Panc1 (cell line): Measurements from ENCODE around the gene TMOD3. TPM values are rescaled to one million over a fixed set of nuclear protein-coding genes. Genes with fewer than 3 reads are reported as not detected.

ENCODE experiments used
- ATAC-seq: fragments of 200-7000 bp; cut with Tn5 transposase; 2 replicates; pipeline ENCODE4 v1.9.1; 2020; ENCODE audit warnings: mild to moderate bottlenecking, moderate library complexity
- BruUV-seq: library from RNA; stranded (reverse); fragments of 400-500 nt; replicated peaks from 2 replicates; lab custom pipeline; 2021; lab: Mats Ljungman, UMichigan
- CTCF ChIA-PET: fragments of 300-600 bp; sonication (Branson Sonifier 250); formaldehyde crosslinking; loops from one replicate; lab custom pipeline; 2022; ENCODE audit warnings: antibody characterized with exemption; lab: Charles Lee
- POLR2A ChIA-PET: fragments of 300-600 bp; sonication (Branson Sonifier 250); formaldehyde crosslinking; loops from one replicate; lab custom pipeline; 2022; ENCODE audit warnings: antibody characterized with exemption; lab: Charles Lee
- DNase-seq: peaks from one replicate; pipeline ENCODE4 v3.0.0-alpha.2; 2010; ENCODE audit warnings: low read depth, low spot score
- H3K27ac ChIP-seq: 2 replicates; pipeline ENCODE4 v1.5.1; 2011; ENCODE audit warnings: mild to moderate bottlenecking, low read length, inconsistent platforms
- H3K27me3 ChIP-seq: fragments of 200-500 bp; sonication (Bioruptor generic); 2 replicates; pipeline ENCODE4 v1.6.0; 2014; ENCODE audit warnings: low read length, inconsistent platforms; ENCODE audit not compliant: control insufficient read depth, insufficient read depth
- H3K36me3 ChIP-seq: fragments of 200-500 bp; sonication (Bioruptor generic); 2 replicates; pipeline ENCODE4 v1.5.1; 2014; ENCODE audit warnings: inconsistent platforms, mild to moderate bottlenecking, low read length, moderate library complexity; ENCODE audit not compliant: control insufficient read depth, insufficient read depth
- H3K4me1 ChIP-seq: 2 replicates; pipeline ENCODE4 v1.5.1; 2011; ENCODE audit warnings: inconsistent platforms, mild to moderate bottlenecking, low read length, moderate library complexity; ENCODE audit not compliant: control insufficient read depth, insufficient read depth
- H3K4me3 ChIP-seq, 2 experiments: 2 replicates each; pipeline ENCODE4 v1.5.1; 2011 to 2012; ENCODE audit warnings: low read depth in 2 of 2, low read length in 2 of 2, mild to moderate bottlenecking in 2 of 2, inconsistent platforms in 1 of 2, moderate library complexity in 1 of 2
- H3K9me3 ChIP-seq: fragments of 200-500 bp; sonication (Bioruptor generic); 2 replicates; pipeline ENCODE4 v1.5.1; 2014; ENCODE audit warnings: low read depth, mild to moderate bottlenecking, inconsistent platforms, low read length, moderate library complexity; ENCODE audit not compliant: control insufficient read depth, insufficient read depth
- POLR2AphosphoS5 ChIP-seq: IDR thresholded peaks from 2 replicates; pipeline ENCODE4 v1.6.1; 2012; ENCODE audit warnings: mild to moderate bottlenecking, low read depth, low read length, moderate library complexity
- SIN3A ChIP-seq: IDR thresholded peaks from 2 replicates; pipeline ENCODE4 v1.6.1; 2012; ENCODE audit warnings: low read depth, mild to moderate bottlenecking, low read length, moderate library complexity, borderline replicate concordance; ENCODE audit not compliant: insufficient read depth
- TCF7L2 ChIP-seq: IDR thresholded peaks from 2 replicates; pipeline ENCODE4 v1.6.1; 2011; ENCODE audit warnings: mild to moderate bottlenecking, low read depth, low read length, inconsistent platforms
- in situ Hi-C: cut with HindIII; loops from 2 replicates; pipeline ENCODE4 v1.10.0; 2016; ENCODE audit warnings: low sequenced_read_pairs, low pct_unique_long_range_greater_than_20kb
- intact Hi-C: fragments of 100-400 bp; cut with micrococcal nuclease; formaldehyde crosslinking; loops from one replicate; pipeline ENCODE4 v1.10.0; 2022; ENCODE audit not compliant: unreplicated experiment
- total RNA-seq: library from RNA; stranded (reverse); gene quantifications from one replicate; pipeline ENCODE4 v1.2.1, GENCODE V29; 2021; ENCODE audit not compliant: unreplicated experiment
- TF ChIP-seq, protein P1 (sequence below), 2 experiments: IDR thresholded peaks; 2 replicates each; pipeline ENCODE4 v1.6.1; 2011 to 2012; ENCODE audit warnings: low read depth in 2 of 2, control low read depth in 1 of 2, low read length in 1 of 2, mild to moderate bottlenecking in 1 of 2, moderate library complexity in 1 of 2; ENCODE audit not compliant: insufficient read depth in 1 of 2
- TF ChIP-seq, protein P2 (sequence below): fragments of 450-650 bp; IDR thresholded peaks from 2 replicates; pipeline ENCODE4 v1.5.1; 2017; ENCODE audit warnings: mild to moderate bottlenecking

The TMOD3 gene
- total RNA-seq, 1 experiment from 2014 or later, result 53.4 TPM

DNA sequence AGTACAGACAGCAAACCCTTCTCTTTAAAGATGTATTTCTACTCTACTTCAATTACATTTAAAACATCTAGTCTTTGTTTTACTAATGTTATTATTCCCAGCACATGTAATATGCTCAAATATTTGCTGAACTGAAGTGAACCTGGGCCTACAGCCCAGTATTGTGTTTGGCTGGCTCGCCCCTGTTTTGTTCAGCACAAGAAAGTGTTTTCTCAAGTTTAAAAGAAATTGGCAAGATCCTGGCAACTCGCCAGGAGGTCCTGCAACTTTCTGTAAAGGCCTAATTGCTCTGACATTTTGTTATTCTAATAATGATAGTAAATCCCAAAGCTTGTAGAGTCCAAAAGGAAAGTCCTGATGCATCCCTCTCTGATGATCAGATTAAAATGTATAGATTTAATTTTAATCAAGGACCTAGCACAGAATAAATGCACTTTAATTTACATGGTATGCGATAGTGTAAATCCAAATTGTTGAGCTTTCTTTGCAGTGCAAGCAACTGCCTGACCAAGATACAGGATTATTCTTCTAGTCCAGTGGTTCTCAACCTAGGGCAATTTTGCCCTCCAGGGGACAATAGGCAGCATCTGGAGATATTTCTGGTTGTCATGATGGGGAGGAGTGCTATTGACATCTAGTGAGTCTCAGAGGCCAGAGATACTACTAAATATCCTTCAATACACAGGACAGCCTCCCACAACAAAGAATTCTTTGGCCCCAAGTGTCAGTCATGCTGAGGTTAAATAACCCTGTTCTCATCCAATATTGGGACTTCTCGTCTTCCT, 35.7 kb upstream of the TMOD3 start:
- CTCF ChIA-PET, result interaction anchor here (0.7 kb wide), 1 partner anchor 8 kb away, joined by 3 read pairs; no protein-coding TSS in a partner anchor
- ATAC-seq (no peak), DNase-seq (no peak)
- H3K36me3 ChIP-seq, result no peaks in the 10 kb centered on the region
- H3K4me1 ChIP-seq, result 0 out of 2 replicates have a peak, but pooled peaks cover 4% of the 10 kb centered on the region
- TF ChIP-seq POLR2AphosphoS5 (no peak), SIN3A (no peak)
- TF ChIP-seq, protein P1, sequence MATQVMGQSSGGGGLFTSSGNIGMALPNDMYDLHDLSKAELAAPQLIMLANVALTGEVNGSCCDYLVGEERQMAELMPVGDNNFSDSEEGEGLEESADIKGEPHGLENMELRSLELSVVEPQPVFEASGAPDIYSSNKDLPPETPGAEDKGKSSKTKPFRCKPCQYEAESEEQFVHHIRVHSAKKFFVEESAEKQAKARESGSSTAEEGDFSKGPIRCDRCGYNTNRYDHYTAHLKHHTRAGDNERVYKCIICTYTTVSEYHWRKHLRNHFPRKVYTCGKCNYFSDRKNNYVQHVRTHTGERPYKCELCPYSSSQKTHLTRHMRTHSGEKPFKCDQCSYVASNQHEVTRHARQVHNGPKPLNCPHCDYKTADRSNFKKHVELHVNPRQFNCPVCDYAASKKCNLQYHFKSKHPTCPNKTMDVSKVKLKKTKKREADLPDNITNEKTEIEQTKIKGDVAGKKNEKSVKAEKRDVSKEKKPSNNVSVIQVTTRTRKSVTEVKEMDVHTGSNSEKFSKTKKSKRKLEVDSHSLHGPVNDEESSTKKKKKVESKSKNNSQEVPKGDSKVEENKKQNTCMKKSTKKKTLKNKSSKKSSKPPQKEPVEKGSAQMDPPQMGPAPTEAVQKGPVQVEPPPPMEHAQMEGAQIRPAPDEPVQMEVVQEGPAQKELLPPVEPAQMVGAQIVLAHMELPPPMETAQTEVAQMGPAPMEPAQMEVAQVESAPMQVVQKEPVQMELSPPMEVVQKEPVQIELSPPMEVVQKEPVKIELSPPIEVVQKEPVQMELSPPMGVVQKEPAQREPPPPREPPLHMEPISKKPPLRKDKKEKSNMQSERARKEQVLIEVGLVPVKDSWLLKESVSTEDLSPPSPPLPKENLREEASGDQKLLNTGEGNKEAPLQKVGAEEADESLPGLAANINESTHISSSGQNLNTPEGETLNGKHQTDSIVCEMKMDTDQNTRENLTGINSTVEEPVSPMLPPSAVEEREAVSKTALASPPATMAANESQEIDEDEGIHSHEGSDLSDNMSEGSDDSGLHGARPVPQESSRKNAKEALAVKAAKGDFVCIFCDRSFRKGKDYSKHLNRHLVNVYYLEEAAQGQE (IDR thresholded peaks at IDR 0.05; ENCODE audit: insufficient read depth in 1 of 2, low read depth in 2 of 2, low read length in 1 of 2), result no peak
- TF ChIP-seq, protein P2, sequence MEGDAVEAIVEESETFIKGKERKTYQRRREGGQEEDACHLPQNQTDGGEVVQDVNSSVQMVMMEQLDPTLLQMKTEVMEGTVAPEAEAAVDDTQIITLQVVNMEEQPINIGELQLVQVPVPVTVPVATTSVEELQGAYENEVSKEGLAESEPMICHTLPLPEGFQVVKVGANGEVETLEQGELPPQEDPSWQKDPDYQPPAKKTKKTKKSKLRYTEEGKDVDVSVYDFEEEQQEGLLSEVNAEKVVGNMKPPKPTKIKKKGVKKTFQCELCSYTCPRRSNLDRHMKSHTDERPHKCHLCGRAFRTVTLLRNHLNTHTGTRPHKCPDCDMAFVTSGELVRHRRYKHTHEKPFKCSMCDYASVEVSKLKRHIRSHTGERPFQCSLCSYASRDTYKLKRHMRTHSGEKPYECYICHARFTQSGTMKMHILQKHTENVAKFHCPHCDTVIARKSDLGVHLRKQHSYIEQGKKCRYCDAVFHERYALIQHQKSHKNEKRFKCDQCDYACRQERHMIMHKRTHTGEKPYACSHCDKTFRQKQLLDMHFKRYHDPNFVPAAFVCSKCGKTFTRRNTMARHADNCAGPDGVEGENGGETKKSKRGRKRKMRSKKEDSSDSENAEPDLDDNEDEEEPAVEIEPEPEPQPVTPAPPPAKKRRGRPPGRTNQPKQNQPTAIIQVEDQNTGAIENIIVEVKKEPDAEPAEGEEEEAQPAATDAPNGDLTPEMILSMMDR, result no peak
- H3K9me3 ChIP-seq, result no peaks in the 10 kb centered on the region
- H3K27me3 ChIP-seq, result no peaks in the 10 kb centered on the region; the same call in 1 of the 2 replicates
- H3K4me3 ChIP-seq, result no peak overlapping the region
- BruUV-seq, result no TSS peak
- H3K27ac ChIP-seq, result no peak overlapping the region
- in situ Hi-C loops (no loop called here), intact Hi-C loops (no loop called here)
- POLR2A ChIA-PET, result no interaction called here

DNA sequence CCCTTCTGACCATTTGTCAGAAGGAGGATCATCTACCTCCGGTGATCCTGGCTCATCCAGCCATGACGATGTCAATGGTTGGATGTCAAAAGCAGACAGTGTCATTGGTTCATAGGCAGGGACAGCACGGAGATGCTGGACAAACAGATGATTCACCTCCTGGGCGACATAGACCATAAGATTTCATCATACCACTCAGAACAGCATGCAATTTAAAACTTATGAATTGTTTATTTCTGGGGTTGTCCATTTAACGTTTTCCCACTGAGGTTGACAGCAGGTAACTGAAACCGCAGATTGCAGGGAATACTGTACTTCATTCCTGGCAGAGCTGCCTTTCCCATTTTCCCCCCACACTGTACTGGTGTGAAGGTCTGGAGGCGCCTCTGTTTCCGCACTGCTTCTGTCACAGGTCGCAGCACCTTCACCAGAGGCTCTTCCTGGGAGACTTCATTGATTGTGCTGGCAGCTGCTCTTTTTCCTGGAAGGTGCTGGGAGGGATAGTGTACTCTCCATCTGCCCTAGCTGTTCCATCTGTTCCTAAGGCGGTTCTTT, 32.5 kb upstream of the TMOD3 start:
- intact Hi-C loops, result no loop called here
- Histone ChIP-seq H3K27me3 (no peaks in the 10 kb centered on the region; the same call in 1 of the 2 replicates), H3K4me3 (no peak overlapping the region), H3K9me3 (no peaks in the 10 kb centered on the region), H3K27ac (no peak overlapping the region), H3K4me1 (0 out of 2 replicates have a peak, but pooled peaks cover 4% of the 10 kb centered on the region), H3K36me3 (no peaks in the 10 kb centered on the region)
- in situ Hi-C loops, result no loop called here
- no peak for ATAC-seq
- TF ChIP-seq, protein P1 (IDR thresholded peaks at IDR 0.05; ENCODE audit: insufficient read depth in 1 of 2, low read depth in 2 of 2, low read length in 1 of 2), result no peak
- no peak for TF ChIP-seq POLR2AphosphoS5
- TF ChIP-seq, protein P2, result no peak
- TF ChIP-seq TCF7L2, result no peak
- TF ChIP-seq SIN3A, result no peak
- no peak for DNase-seq
- BruUV-seq, result no TSS peak
- POLR2A ChIA-PET, result no interaction called here
- CTCF ChIA-PET, result no interaction called here
